ENCODE results near the gene ARHGDIG.
"Not testable (repeated sequence)": the region's sequence is repeated elsewhere in the genome, so short reads cannot be mapped to it uniquely, and the experiment has no call there.

ARHGDIG gene

GRCh38 chr16:252366-253337, 27.7 kb upstream of the ARHGDIG start:
- no peak overlapping the region for H3K9ac ChIP-seq
- peaks cover 20% of the 10 kb centered on the region for H3K79me2 ChIP-seq
- TF ChIP-seq CTCF (IDR thresholded peaks at IDR 0.05) = no peak
- H3K27ac ChIP-seq = no peak overlapping the region
- no peaks in the 10 kb centered on the region for H3K36me3 ChIP-seq (ENCODE audit: control insufficient read depth, insufficient read depth, low read length)
- no peak overlapping the region for H3K4me2 ChIP-seq (ENCODE audit: low read length)
- no peaks in the 10 kb centered on the region for H3K9me3 ChIP-seq (ENCODE audit: control insufficient read depth, low read length)
- H3K27me3 ChIP-seq (ENCODE audit: control insufficient read depth, insufficient read depth, low read length) = no peaks in the 10 kb centered on the region
- H2AFZ ChIP-seq = no peak overlapping the region
- H3K4me1 ChIP-seq = no peaks in the 10 kb centered on the region
- H3K4me3 ChIP-seq (ENCODE audit: low read depth, low read length) = no peak overlapping the region

- Histone ChIP-seq H2AFZ (no peak overlapping the region), H3K27me3 (ENCODE audit: control insufficient read depth, insufficient read depth, low read length) (no peaks in the 10 kb centered on the region), H3K9me3 (ENCODE audit: control insufficient read depth, low read length) (no peaks in the 10 kb centered on the region), H3K4me2 (ENCODE audit: low read length) (no peak overlapping the region), H3K27ac (no peak overlapping the region), H3K4me1 (no peaks in the 10 kb centered on the region), H3K36me3 (ENCODE audit: control insufficient read depth, insufficient read depth, low read length) (no peaks in the 10 kb centered on the region), H3K79me2 (peaks cover 19% of the 10 kb centered on the region), H3K4me3 (ENCODE audit: low read depth, low read length) (no peak overlapping the region), H3K9ac (no peak overlapping the region)
- no peak for TF ChIP-seq CTCF (IDR thresholded peaks at IDR 0.05)
Observed at GRCh38 chr16:253833-254232, 26.6 kb upstream of the ARHGDIG start.

GRCh38 chr16:254461-254860, 25.9 kb upstream of the ARHGDIG start:
- TF ChIP-seq CTCF (IDR thresholded peaks at IDR 0.05) = no peak
- Histone ChIP-seq H3K27ac (no peak overlapping the region), H3K27me3 (ENCODE audit: control insufficient read depth, insufficient read depth, low read length) (no peaks in the 10 kb centered on the region), H3K79me2 (peaks cover 19% of the 10 kb centered on the region), H3K9me3 (ENCODE audit: control insufficient read depth, low read length) (no peaks in the 10 kb centered on the region), H3K4me3 (ENCODE audit: low read depth, low read length) (no peak overlapping the region), H3K9ac (no peak overlapping the region), H2AFZ (no peak overlapping the region), H3K4me2 (ENCODE audit: low read length) (no peak overlapping the region), H3K4me1 (no peaks in the 10 kb centered on the region), H3K36me3 (ENCODE audit: control insufficient read depth, insufficient read depth, low read length) (no peaks in the 10 kb centered on the region)

- H3K9ac ChIP-seq = no peak overlapping the region
Observed at GRCh38 chr16:255183-255582, 25.2 kb upstream of the ARHGDIG start.

GRCh38 chr16:258091-258490, 22.3 kb upstream of the ARHGDIG start:
- H3K4me2 ChIP-seq (ENCODE audit: low read length); H3K4me3 ChIP-seq (ENCODE audit: low read depth, low read length); H3K27ac ChIP-seq; H3K4me1 ChIP-seq; H3K27me3 ChIP-seq (ENCODE audit: control insufficient read depth, insufficient read depth, low read length); H3K36me3 ChIP-seq (ENCODE audit: control insufficient read depth, insufficient read depth, low read length); H2AFZ ChIP-seq; H3K9me3 ChIP-seq (ENCODE audit: control insufficient read depth, low read length); H3K9ac ChIP-seq: not testable (repeated sequence)
- peaks cover 14% of the 10 kb centered on the region for H3K79me2 ChIP-seq

More at GRCh38 chr16:255183-255582, 25.2 kb upstream of the ARHGDIG start:
- Histone ChIP-seq H3K4me2 (ENCODE audit: low read length) (no peak overlapping the region), H3K4me3 (ENCODE audit: low read depth, low read length) (no peak overlapping the region), H3K27ac (no peak overlapping the region), H3K27me3 (ENCODE audit: control insufficient read depth, insufficient read depth, low read length) (no peaks in the 10 kb centered on the region), H3K36me3 (ENCODE audit: control insufficient read depth, insufficient read depth, low read length) (no peaks in the 10 kb centered on the region), H3K4me1 (no peaks in the 10 kb centered on the region), H3K79me2 (peaks cover 16% of the 10 kb centered on the region), H3K9me3 (ENCODE audit: control insufficient read depth, low read length) (no peaks in the 10 kb centered on the region), H2AFZ (no peak overlapping the region)
- TF ChIP-seq CTCF (IDR thresholded peaks at IDR 0.05) = no peak
